Activated gamma-delta T cell treated with Interleukin-2 at 50 U/mL for 16 hours (primary cell): ENCODE results near the gene FBXO46.
"Not testable (repeated sequence)": the region's sequence is repeated elsewhere in the genome, so short reads cannot be mapped to it uniquely, and the experiment has no call there.

ENCODE experiments used
- DNase-seq: peaks from one replicate; pipeline ENCODE4 v3.0.0-alpha.2; 2020

Gene FBXO46

GRCh38 chr19:45717983-45718650 is 12.6 kb downstream of the FBXO46 start:
- DNase-seq: no peak

DNA sequence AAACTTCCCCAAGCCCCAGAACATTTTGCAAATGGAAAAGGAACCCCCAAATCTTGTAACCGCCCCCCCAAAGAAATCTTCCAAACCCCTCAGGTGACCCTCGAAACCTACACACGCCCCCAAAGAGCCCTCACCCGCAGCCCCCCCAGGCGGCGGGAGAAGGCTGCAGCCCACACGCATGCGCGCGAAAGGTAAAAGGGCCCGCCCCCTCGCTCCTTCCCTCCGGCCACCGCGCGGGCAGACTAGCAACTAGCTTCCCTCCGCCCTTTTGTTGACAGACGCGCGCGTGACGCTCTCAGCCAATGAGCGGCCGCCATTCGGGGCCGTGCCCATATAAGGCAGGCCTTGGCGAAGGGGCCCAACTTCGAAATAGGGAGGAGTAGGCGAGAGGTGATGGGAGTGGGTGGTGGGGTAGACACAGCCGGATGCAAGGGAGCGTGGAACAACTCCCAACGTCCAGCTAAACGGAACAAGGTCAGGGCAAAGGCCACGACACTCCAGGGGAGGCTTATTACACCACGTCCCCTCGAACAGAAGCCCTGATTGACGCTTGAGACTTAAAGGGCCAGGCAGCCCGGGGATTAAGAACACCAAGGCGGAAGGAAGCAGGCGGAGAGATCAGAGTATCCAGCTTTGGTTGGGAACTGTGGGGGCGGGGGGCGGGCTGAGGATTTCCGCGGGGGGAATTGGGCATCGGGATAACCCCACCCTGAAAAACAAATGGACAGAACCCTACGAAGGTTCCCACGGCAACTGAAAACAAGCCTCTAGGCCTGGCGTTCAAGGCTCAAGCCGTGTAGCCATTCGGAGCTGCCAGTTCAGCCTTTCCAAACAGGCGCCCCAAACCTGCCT is 13.3 kb downstream of the FBXO46 start:
- peak; percentile 96 for DNase-seq

- no peak for DNase-seq
Measured at GRCh38 chr19:45716359-45717130, 14.2 kb downstream of the FBXO46 start.

DNA sequence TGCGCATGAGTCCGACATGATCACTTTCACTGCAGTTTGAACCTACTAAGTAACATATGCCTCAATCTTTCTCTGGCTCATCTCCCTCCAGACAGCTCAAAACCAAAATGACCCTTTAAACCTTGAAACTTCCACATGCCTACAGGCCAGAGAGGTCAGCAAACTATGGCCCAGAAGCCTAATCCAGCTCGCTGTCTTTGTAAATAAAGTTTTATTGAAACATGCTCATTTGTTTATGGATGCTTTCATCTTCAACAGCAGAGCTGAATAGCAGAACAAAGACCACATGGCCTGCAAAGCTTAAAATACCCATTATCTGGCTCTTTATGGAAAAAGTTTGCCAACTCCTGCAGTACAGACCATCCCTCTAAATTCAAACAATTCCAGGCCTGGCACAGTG is 15.6 kb downstream of the FBXO46 start:
- DNase-seq: no peak

DNA sequence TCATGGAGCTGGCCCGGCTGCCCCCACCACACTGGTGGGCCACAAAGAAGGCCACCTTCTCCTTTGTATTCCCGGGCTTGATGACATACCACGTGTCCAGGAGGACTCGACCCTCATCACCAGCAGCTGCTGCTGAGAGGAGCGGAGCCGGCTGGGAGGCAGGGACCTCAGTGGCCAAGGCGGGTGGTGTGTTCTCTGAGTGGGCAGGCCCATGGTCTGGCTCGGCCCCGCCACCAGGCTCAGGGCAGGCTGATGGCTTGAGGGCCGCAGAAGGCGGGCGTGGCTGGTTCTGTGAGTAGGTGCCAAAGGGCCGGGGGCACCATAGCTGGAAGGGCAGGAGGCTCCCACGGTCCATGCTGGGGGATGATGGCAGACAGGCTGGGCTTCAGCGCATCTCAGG is 17.6 kb downstream of the FBXO46 start:
- DNase-seq: no peak

DNA sequence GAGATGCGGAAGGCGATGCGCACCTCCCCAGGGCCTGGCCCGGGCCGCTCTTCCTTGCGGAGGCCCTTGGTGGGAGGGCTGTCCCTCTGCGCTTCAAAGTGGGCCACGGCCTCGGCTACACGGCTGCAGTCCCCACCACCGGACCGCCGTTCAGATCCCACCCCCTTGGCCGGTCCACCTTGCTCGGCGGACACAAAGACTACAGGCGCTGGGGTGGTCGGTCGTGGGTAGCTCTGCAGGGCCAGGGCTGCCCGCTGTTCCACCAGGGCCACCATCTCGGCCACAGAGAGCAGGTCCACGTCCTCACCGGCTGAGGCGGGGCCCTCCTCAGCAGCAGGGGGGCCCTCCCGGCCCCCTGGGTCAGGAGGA is 18.0 kb downstream of the FBXO46 start:
- DNase-seq: no peak

GRCh38 chr19:45711851-45712698 is 18.6 kb downstream of the FBXO46 start:
- no peak for DNase-seq

DNA sequence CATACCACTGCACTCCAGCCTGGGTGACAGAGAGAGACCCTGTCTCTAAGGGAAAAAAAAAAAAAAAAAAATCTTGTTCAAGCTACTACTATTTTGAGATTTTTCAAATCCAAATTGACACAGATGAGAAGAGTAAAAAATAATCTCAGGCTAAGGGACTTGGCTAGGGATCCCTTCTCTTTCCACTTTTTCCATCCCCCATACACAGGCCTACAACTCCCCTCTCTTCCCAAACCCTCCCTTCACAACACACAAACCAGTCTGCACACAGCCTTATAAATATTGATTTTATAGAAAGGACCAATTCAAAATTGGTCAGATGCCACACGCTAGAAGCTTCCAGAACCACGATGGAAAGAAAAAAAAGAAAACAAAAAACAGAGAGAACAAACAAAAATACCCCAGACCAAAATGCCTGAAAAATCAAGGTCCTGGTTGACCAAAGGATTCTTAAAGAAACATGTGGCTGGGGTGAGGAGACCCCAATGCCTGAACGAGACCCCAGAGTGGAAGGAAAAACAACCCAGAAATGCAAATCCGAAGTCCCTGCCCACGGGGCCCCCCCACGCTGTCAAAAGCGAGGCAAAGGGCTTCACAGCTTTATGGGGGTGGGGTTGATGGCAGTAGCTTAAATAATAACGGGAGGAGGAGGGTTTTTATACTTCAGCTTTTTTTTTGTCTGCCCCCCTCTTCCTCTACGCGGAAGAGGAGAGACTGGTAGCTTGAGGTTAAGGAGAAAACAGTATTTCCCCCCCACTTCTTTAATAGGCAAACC is 20.2 kb downstream of the FBXO46 start:
- no peak for DNase-seq

DNA sequence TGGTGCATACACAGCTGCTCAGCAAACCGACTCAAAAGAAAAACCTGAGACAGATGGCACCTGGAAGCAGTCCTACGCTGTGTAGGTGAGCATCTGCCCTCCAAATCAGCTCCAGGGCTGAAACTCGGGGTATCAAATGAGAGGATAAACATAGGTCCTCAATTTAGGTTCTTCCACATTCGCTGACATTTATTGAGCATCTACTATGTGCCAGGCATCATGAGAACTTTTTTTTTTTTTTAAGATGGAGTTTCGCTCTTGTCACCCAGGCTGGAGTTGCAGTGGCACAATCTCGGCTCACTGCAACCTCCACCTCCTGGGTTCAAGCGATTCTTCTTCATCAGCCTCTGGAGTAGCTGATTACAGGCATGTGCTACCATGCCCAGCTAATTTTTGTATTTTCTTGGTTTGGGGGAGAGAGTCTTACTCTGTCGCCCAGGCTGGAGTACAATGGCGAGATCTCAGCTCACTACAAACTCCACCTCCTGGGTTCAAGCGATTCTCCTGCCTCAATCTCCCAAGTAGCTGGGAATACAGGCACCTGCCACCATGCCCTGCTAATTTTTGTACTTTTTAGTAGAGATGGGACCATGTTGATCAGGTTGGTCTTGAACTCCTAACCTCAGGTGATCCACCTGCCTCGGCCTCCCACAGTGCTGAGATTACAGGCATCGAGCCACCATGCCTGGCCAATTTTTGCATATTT is 24.8 kb downstream of the FBXO46 start:
- DNase-seq: no peak

DNA sequence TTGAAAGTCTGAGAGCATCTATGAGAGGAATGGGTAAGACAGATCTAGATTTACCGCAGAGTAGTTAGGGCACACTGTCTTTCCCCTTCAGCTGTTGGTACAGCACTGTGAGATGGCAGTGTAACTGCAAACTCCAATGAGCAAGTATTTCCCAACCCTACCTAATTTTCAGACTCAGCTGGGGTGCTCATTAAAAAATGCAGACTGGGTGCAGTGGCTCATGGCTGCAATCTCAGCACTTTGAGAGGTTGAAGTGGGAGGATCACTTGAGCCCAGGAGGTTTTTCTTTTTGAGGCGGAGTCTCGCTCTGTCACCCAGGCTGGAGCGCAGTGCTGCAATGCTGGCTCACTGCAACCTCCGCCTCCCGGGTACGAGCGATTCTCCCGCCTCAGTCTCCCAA is 25.6 kb downstream of the FBXO46 start:
- DNase-seq: no peak

- DNase-seq: no peak
Measured at GRCh38 chr19:45701676-45702075, 29.0 kb downstream of the FBXO46 start.

DNA sequence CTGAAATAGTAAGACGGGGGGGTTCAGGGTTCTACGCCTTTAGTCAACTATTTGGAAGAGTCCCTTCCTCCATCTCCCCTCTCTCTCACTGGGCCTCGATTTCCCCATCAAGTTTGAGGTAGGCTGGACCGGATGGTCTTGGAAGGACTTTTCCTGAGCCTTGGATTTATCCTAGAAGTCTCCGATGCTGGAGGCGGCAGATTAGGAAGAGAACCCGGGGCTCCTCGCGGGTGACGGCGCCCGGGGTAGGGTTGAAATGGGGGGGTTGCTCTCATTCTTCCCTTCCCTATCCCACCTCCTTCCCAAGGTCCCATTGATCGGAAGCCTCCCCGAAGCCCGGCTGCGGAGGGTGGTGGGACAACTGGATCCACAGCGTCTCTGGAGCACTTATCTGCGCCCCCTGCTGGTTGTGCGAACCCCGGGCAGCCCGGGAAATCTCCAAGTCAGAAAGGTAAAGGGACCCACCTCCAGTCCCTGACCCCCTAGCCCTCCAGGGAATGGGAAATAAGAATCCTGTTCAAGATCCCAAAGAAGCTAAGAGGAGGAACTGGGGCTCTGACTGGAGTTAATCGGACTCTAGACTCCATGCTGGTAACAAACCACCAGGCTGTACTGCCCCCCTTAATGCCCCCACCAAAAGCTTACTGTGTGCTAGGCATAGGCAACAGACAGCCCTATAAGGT is 37.4 kb downstream of the FBXO46 start:
- peak; percentile 75 for DNase-seq

DNA sequence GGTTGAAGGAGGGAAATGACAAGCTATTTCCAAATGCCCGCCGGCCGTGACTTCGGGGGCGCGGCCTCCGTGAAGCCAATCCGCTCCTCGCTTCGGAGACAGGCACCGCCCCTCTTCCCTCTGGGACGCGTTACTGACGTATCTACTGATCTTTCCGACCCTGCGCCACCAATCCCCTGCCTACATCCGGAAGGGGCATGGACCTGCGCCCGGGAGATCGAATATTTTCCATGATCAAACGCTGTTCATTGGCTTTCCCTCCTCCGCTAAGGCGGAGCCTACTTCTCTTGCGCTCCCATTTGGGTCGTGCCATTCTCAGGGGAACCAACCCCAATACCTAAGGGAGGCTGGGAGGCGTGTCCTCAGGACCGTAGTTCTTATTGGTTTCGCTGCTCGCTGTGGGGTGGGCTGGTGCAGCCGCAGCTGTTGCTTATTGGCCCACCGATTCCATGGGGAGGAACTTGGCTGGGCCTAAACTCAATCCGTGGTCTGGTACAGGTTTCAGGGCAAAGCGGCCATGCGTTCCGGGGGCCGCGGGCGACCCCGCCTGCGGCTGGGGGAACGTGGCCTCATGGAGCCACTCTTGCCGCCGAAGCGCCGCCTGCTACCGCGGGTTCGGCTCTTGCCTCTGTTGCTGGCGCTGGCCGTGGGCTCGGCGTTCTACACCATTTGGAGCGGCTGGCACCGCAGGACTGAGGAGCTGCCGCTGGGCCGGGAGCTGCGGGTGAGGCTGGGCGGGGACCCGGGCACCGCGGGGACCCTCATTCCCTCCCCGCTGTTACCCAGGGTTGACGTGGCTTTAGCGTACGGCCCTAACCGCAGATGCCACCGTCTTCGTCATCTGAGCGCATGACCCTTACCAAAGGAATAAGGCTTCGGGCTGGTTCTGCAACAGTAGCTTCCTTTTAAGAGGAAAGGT is 38.2 kb downstream of the FBXO46 start, which contains the start of gene QPCTL:
TSS of gene QPCTL (plus strand) at position 480 of the 919 bp plus-strand sequence. CDS start at position 518, 38 bp downstream.
- peak; percentile 96 for DNase-seq

- DNase-seq: peak; percentile 90
Measured at GRCh38 chr19:45691516-45692186, 39.0 kb downstream of the FBXO46 start, which contains the start of gene SNRPD2. SNRPD2 (minus strand) TSS chr19:45691953; CDS start chr19:45691888, 65 bp downstream.

- no peak for DNase-seq
Measured at GRCh38 chr19:45687599-45687998, 43.1 kb downstream of the FBXO46 start.

- DNase-seq: not testable (repeated sequence)
Measured at GRCh38 chr19:45685045-45685444, 45.7 kb downstream of the FBXO46 start.

DNA sequence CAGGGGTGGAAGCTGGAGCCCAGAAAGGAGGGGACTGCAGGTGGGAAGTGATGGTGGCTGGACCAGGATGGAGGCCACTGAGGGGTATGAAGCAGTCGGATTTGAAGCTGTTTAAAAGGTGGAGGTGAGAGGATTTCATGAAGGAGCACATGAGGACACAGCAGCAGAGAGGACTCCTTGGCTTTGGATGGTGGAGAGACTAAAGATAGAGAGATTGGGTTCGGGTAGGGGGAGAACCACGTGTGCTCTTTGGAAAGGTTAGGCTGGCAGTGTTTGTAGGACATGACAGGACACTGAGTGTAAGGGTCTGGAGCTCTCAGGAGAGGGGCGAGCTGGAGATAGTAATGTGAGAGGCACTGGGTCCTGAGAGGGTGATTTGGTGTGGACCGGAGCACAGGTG is 47.8 kb downstream of the FBXO46 start:
- no peak for DNase-seq

DNA sequence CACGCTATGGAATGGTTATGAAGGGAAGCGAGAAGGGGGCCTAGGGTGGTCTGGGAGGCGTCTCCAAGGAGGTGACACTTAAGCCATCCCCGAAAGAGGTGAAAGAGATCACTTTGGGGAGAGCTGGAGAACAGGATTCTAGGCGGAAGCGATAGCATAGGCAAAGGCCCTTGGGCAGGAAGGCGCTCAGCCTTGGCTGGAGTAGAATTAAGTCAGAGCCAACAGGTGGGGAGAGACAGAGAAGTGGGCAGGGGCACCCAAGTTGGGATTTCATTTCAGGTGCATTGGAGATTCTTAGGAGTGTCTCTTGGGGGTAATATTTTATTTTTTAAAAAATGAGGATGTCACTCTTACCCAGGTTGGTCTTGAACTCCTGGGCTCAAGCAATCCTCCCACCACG is 48.6 kb downstream of the FBXO46 start:
- no peak for DNase-seq
